HG03469 (cell line): ENCODE results near the gene RBBP7.

Experiments
- ATAC-seq: cut with Tn5 transposase; IDR thresholded peaks from one replicate; pipeline ENCODE4 v1.9.1; 2021; ENCODE audit warnings: mild to moderate bottlenecking, moderate library complexity, moderate number of reproducible peaks; ENCODE audit not compliant: unreplicated experiment

RBBP7 gene

DNA sequence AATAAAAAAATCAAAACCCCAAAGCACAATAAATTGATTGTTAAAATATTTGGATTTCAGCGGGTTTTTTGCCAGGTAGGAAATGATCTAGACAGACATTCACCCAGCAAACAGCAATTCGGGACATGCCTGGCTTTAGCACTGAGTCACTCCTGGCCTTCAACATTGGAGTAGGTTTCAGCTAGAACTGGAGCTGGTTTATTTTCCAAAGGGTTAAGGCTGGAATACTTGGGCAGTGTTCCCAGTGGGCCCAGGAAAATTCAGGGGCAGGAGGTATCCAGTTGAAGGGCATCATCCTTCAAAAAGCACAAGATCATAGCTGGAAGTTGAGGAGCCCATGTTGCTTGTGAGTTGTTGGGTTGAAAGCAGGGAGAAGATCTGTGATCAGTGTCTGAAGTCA lies 42.9 kb downstream of the RBBP7 start:
- no peak for ATAC-seq

DNA sequence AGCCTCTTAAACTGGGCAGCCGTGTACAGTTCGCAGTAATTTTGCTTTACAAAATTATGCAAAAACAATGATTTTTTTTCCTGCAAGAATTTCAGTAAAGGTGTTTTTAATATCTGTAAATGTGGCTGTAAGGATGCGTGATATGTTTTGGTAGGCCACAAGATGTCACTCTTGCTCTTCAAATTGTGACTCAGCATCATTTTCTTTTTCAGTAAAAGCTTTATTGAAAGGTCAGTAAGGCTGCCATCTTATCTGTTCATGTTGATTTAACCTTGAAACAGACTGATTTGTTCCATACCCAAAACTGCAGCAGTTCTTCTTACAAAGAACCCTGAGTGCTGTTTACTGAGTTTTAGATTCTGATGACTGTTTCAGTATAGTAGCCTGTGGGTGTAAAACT lies 44.0 kb downstream of the RBBP7 start:
- ATAC-seq: no peak

DNA sequence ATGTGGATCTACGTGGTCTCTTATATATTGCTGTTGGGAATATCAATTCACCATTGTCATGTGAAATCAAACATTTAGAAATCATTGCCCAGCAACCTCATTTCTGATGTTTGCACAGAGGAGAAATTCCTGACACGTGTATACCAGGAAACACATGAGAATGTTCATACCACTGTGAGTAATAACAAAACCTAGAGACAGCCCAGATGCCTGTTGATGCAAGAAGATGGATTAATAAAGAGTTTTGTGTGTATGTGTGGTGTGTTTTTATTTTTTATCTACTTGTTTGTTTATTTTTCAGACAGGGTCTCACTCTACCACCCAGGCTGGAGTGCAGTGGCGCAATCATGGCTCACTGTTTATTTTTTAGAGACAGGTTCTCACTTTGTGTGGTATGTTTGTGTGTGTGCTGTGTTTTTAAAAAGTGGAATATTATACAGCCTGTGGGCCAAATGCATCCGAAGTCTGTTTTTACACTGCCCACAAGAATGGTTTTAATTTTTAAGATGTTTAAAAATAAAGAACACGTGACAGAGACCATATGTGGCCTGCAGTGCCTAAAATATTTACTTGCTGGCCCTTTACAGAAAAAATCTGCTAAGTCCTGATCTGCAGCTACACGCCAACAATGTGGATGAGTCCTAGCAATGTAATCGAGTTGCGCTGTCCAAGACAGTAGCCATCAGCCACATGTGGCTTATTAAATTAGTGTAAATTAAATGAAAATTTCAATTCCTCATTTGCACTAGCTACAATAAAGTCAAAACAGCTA lies 44.7 kb downstream of the RBBP7 start:
- ATAC-seq: no peak

DNA sequence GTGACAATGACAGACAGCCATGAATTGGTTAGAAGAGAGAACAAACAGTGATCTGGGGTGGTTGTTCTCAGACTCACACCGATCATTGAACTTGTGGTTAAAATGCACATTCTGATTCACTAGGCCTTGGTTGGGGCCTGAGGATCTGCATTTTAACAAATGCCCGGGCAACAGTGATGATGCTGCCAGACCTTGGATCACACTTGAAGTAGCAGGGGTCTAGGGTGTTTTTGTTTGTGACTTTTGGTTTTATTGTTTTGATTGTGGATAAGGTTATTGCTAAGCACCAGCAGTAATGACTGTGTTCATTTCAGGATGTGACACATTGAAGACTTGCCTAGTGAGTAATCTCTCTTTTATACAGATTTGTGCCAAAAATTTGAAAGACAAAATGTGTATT lies 47.4 kb downstream of the RBBP7 start:
- no peak for ATAC-seq

DNA sequence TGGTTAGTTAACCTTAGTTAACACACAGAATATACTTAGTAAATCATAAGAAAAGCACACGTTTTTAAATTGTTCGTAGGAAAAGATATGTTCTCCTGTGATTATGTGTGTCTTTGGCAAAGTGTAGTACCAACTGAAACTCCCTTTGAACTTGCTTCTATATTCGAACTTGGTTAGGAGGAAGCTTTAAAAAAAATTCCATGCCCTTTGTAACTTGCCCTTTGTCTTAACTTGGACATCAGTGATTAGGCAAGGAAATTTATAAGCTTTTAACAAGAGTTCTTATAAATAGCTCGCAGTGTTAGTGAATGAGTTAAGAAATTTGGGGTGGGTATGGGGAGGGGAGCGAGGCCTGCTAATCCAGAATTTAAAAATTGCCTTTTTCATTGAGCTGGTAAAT lies 50.5 kb downstream of the RBBP7 start:
- ATAC-seq: no peak

DNA sequence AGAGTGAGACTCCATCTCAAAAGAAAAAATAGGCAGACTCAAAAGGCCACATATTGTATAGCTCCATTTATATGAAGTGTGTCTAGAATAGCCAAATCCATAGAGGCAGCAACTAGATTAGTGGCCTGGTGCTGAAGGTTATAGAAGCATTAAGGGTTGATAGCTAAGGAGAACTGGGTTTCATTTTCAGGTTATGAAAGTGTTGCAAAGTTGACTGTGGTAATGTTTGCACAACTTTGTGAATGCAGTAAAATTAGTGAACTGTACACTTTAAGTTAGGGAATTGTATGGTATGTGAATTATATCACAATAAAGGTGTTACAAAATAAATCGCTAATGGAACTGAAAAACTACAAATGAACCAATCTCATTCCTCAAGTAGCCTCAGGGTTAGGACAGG lies 55.6 kb downstream of the RBBP7 start:
- no peak for ATAC-seq

DNA sequence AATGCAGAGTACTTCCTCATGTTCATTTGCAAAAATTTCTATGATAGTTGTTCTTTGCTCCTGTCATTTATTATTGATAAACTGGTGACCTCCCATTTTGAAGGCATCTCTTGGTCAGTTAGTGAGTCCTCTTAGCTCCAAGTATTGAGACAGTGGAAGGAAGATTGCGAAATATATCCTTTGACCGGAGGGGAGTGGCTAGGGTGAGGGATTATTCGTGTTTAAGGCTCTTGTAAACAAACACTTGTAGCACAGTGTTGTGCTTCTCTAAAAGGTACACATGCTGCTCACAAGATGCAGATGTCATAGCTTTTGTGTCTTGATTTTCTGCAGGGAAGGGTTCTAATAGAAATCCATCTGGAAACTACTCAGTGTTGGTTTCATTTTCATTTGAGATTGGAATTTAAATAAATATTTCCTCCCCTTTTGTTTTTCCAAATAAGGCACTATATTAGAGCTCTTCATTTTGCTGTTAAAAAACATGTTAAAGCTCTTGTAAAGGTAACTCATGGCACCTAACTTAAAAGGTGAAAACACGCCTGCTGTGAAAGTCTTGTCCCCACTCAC lies 62.1 kb downstream of the RBBP7 start:
- no peak for ATAC-seq

DNA sequence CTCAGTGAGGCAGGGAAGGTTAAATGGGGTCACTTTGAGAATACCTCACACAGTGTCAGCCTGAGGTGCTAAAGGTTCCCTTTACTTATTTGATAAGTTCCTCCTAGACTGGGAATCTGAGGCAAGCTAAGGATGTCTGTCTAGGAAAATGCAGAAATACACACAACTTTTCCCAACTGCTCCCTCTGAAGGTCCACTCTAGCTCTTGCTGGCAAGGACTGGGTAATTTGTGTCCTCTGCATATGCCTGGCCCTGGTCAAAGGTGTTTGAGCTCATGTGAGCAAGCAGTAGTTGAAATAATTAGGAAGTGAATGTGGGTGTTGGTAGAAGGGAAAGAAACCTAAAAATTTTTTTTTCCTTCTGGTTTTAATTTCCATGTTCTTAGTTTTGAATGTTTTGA lies 62.6 kb downstream of the RBBP7 start:
- no peak for ATAC-seq

DNA sequence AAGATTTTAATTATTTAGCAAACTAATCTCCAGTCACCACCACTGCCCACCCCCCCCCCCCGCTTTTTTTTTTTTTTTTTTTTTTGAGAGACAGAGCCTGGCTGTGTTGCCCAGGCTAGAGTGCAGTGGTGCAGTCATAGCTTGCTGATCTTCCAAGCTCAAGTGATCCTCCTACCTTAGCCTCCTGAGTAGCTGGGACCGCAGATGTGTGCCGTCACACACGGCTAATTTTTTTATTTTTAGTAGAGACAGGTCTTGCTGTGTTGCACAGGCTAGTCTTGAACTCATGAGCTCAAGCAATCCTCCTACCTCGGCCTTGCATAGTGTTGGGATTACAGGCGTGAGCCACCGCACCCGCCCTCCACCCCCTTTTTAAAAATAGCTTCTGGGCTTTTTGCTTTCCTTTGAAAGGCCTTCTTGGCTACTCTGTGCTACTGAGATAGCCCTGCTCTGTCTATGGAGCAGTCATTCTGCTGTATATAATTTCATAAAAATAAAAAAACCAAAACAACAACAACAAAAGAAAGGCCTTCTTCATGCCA lies 65.2 kb downstream of the RBBP7 start:
- peak; percentile 76 for ATAC-seq

DNA sequence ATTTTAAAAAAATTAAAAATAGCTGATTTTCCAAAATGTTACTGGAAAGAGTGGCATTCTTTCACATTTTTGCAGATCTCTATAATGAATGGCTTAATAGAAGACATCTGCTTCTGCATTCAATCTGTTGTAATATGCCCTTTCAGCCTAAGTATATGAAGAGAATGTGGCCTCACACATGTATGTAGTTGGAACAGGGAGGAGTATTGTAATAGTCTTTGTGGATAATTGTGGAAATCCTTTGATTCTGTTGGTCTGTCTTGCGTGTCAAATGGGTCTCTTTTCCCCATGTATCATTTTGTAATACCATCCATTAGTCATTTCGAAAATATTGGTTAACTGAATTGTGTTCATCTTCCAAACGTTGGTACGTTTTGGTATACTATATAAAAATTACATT lies 72.3 kb downstream of the RBBP7 start:
- no peak for ATAC-seq

DNA sequence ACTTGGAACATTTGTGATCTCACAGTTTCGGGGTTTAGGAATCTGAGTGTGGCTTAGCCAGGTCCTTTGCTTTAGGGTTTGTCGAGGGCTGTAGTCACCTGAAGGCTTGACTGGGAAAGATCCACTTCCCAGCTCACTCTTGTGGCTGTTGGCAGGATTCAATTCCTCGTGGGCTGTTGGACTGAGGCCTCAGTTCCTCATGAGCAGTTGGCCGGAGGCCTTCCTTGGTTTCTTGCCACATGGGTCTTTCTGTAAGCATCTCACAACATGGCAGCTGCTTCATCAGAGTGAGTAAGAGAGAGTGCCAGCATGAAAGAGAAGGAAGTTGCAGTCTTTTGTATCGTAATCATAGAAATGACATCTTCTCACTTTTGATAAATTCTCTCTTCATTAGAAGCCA lies 72.8 kb downstream of the RBBP7 start:
- ATAC-seq: no peak

DNA sequence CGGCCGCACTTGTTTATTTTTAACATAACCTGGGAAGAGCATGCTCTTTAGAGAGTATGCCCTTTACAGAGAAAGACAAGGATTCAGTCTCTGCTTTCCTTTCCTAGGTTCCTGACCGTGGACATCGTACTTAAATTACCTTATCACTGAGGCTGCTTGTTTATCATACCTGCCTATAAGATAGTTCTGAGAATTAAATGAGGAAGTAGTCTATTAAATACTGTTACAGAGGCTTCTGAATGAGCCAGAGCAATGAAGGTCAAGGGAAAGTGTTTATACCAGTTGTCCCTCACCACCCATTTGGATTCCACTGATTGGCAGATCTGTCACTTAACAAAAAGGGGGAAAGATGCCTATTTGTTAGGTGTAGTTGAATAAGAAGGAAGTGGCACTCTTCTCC lies 73.9 kb downstream of the RBBP7 start:
- no peak for ATAC-seq
